NCI-H1930 (cell line): ENCODE data around the gene CANT1.

ENCODE experiments used
- DNase-seq, 2 experiments: peaks; one replicate each; lab custom pipeline; 2025; lab: John Stamatoyannopoulos, UW

The CANT1 gene

DNA sequence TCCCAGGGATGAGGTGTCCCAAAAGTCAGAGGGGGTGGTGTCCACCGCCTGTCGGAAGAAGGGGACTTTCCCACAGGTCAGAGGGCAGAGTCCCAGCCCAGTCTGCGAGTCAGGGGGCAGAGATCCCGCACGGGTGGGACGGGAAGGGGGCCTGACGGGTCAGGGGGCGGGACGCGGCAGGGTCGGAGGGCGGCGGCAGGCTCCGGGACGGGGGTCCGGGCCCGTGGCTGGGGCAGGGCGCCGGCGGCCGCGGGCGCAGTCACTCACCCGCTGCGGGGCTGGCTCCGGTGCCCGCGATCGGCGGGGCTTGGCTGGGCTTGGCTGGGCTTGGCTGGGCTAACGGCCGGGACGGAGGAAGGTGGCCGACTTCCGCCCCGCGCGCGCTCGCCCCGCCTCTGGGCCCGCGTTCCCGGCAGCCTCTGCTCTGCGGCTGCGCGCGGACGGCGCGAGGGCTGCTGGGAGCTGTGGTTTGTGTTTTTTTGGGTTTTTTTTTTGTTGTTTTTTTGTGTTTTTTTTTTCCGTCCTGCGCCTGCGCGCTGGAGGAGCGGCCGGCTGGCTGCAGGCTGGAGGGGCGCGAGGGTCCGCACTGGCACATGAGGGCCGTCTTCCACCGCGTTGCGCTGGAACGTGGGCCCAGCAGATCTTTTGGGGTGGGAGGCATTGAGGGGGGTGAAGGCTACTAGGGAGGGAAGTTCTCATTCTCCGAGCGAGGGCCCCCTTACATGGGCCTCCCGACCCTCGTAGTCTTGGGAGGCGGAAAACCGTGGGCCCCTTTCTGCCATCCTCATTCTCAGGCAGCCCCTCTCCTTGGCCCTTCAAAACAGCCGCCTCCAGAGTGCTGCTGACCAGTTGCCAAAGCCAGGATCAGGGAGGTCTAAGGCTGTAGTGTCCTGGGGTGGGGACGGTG is at the start of gene CANT1:
Gene CANT1 (minus strand): TSS at position 368 of the 907 bp plus-strand sequence. CDS start 12,142 bp downstream, outside the sequence.
- DNase-seq, result peak; percentile 64 to 81

DNA sequence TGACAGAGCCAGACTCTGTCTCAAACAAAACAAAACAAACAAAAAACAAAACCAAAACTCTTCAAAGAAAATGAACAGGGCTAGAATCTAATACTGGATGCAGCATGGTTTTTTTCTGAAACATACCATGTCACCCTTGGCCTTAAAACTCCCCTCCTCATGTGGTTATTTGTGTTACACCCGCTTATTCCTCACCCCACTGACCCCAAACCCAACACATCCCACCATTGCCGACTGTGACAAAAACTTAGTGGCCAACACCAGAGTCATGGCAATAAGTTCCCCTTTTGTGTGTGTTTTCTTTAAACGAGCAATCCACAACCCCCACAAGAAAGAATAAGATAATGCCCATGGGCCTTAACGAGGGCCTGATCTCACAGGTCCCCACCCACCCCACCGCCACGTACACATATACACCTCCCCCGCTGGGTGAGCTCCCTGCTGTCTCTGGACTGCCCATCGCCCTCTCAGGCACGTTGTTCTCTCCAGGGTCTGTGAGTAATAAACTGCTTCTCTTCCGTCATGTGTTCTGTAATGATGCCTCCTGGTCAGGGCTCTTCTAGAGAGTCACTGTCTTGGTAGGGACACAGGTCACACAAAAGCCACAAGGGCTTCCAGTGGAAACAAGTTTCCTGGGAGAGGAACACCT is 48.3 kb upstream of the CANT1 start:
- DNase-seq, result no peak

DNA sequence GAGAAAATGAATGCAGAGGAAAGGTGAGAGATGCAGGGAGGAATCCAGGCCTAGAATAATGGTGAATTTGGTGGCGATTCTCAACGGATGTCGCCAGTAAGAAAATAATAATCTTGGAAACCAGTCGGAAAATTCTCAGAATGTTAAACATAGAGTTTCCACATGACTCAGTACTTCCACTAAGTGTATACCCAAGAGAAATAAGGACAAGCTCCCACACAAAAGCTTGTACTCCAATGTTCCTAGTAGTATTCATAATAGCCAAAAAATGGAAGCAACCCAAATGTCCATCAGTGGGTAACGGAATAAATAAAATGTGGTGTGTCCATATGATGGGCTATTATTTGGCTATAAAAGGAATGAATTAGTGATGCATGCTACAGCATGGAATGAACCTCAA is 45.6 kb upstream of the CANT1 start:
- DNase-seq, result no peak

DNA sequence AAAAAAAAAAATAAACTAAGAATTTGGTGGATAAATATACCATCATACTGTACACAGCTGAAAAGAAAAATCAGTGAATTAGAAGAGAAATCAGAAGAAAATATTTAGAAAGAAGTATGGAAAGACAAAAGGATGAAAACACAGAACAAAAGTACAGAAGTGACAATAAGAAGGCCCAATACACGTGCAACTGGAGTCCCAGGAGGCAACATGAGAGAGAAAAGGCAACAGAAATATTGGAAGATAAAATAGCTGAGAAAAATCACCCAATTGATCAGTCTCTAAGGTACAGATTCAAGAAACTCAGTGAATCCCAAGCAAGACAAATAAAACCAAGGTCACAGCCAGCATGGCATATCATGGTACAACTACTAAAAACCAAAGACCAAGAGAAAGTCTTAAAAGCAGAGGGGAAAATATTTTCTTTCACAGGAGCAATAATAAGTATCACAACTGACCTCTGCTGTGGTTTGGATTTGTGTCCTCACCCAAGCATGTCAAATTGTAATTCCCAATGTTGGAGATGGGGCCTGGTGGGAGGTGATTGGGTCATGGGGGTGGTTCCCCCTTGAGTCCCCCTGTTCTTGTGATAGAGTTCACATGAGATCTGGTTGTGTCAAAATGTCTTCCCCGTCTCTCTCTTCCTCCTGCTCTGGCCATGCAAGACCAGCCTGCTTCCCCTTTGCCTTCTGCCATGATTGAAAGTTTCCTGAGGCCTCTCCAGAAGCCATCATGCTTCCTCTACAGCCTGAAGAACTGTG is 44.8 kb upstream of the CANT1 start:
- DNase-seq, result no peak

DNA sequence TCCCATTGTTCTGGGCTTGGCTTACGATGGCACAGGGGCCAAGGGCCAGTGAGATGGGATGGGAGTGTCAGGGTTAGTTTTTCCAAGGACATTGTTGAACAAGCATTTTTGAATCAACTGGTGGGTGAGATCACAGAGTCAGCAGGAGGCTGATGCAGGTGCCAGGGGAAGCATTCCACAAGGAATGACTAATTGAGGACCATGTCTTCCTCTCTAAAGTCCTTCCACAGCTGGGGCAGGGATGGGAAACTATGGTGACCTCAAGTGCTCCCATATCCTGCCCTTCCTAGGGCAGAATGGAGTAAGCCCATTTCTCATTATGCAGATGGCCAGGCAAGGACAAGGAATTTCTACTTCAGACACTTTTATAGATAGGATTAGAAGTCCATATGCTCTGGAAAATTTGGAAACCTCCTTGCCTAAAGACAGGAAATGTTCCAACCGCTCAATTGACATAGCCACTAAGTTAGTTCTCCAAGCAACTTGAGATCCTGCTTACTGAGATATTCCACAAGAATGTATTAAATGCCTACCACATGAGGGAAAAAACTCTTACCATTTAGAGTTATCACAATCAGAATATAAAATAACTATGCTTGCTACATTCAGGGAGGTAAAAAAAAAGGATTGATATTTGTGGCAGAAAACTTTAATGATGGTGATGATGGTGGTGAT is 43.8 kb upstream of the CANT1 start:
- no peak for DNase-seq

- DNase-seq, result no peak
Measured at GRCh38 chr17:79052131-79052530, 42.6 kb upstream of the CANT1 start.

- DNase-seq, result no peak
Measured at GRCh38 chr17:79051306-79051705, 41.7 kb upstream of the CANT1 start.

DNA sequence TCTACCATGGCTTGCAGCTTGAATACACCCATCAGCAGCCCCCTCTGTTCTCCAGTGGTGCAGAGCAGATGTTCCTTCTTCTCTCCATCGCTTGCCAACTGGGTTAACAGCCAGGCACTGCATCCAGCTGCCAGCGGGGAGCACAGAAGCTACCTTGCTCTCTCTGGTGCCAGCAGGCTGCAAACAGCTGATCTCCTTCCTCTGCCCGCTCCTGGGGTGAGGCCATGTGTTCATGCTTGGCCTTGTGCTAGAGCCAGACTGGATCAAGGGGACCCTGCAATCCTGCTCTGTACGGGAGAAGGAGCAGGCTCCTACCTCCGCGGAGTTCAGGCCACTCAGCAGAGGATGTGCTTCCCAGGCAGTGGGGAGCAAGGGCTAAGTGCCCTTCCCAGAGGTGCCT is 41.0 kb upstream of the CANT1 start:
- DNase-seq, result no peak

- no peak for DNase-seq
Measured at GRCh38 chr17:79049821-79050220, 40.3 kb upstream of the CANT1 start.

DNA sequence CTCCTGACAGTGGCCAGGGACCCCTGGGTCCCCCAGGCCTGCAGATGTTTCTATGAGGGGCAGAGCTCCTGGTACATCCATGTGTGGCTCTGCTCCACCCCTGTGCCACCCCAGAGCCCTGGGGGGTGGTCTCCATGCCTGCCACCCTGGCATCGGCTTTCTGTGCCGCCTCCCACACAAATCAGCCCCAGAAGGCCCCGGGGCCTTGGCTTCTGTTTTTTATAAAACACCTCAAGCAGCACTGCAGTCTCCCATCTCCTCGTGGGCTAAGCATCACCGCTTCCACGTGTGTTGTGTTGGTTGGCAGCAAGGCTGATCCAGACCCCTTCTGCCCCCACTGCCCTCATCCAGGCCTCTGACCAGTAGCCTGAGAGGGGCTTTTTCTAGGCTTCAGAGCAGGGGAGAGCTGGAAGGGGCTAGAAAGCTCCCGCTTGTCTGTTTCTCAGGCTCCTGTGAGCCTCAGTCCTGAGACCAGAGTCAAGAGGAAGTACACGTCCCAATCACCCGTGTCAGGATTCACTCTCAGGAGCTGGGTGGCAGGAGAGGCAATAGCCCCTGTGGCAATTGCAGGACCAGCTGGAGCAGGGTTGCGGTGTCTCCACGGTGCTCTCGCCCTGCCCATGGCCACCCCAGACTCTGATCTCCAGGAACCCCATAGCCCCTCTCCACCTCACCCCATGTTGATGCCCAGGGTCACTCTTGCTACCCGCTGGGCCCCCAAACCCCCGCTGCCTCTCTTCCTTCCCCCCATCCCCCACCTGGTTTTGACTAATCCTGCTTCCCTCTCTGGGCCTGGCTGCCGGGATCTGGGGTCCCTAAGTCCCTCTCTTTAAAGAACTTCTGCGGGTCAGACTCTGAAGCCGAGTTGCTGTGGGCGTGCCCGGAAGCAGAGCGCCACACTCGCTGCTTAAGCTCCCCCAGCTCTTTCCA is 39.5 kb upstream of the CANT1 start:
- DNase-seq, result no peak

DNA sequence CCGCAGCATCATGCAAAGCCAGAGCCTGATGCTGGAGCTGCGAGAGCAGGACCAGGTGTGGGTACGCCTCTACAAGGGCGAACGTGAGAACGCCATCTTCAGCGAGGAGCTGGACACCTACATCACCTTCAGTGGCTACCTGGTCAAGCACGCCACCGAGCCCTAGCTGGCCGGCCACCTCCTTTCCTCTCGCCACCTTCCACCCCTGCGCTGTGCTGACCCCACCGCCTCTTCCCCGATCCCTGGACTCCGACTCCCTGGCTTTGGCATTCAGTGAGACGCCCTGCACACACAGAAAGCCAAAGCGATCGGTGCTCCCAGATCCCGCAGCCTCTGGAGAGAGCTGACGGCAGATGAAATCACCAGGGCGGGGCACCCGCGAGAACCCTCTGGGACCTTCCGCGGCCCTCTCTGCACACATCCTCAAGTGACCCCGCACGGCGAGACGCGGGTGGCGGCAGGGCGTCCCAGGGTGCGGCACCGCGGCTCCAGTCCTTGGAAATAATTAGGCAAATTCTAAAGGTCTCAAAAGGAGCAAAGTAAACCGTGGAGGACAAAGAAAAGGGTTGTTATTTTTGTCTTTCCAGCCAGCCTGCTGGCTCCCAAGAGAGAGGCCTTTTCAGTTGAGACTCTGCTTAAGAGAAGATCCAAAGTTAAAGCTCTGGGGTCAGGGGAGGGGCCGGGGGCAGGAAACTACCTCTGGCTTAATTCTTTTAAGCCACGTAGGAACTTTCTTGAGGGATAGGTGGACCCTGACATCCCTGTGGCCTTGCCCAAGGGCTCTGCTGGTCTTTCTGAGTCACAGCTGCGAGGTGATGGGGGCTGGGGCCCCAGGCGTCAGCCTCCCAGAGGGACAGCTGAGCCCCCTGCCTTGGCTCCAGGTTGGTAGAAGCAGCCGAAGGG is 38.6 kb upstream of the CANT1 start:
- DNase-seq, result no peak

DNA sequence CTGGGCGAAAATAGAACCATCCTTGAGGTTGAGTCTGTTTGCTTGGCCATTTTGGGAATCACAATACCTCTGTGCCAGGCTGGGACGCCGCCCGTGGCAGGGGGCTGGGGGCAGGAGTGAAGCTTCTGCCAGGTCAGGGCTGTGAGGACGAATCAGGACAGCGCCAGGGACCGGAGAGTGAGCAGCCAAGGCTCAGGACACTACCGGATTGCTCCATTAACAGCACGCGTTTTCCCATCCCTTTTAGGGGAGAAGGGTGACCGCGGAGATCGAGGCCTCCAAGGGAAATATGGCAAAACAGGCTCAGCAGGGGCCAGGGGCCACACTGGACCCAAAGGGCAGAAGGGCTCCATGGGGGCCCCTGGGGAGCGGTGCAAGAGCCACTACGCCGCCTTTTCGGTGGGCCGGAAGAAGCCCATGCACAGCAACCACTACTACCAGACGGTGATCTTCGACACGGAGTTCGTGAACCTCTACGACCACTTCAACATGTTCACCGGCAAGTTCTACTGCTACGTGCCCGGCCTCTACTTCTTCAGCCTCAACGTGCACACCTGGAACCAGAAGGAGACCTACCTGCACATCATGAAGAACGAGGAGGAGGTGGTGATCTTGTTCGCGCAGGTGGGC is 37.8 kb upstream of the CANT1 start:
- no peak for DNase-seq

DNA sequence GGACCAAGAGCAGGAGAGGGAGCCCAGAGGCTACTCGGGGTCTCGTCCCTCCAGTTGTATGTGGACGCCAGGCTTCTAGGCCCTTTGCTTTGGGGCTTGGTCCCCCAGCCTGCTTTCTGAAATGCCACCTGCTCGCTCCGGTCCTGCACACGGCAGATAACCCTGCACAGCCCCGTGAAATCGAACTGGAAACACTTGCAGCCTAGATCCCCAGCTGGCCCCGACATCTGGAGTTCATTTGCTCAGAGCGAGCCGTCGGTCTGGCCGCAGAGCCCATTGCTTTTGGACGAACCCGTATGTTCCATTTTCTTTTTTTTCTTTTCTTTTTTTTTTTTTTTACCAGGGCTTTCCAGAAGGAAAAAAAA is 37.3 kb upstream of the CANT1 start:
- DNase-seq, result no peak

DNA sequence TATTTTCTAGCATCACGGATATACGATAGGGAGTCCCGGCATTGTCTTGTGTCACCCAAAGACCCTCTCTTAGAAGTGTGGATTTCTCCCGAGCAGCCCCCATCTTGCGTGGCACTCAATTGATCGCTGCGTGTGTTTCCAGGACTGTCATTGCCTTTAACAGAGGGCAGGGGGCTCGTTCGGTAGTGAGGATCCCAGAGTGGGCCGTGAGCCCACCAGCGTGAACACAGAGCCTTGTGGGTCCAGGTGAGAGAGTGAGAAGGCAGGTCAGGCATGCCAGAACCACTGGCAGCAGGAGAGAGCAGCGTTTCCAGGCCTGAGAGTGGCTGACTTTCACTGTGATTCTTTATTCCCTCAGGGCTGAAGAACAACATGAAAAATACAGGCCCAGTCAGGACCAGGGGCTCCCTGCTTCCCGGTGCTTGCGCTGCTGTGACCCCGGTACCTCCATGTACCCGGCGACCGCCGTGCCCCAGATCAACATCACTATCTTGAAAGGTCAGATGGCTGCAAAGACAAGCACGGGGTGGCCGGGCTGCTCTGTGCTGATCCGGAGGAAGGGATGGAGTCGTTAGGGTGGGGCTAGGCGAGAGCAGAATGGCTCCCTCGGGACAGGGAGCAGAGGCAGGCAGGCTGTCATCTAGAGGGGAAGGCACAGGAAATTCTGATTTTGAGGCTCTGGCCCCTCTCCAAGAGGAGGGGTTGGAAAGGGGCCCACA is 36.8 kb upstream of the CANT1 start:
- DNase-seq, result no peak

DNA sequence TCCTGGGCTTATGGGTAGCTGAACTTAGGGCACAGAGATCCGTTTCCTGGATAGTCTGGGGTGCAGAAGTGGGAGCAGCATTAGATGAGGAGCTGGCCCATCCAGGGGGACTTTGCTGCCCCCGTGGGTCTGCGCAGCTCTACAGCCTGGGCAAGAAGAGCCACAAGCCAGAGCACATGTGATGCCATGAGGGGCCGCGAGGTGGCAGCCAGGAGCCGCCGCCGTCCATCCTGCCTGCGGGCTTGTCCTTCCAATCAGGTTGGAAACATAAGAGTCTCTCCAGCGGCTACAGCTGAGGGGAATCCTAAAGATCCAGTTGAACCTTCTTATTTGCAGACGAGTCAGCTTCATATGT is 36.3 kb upstream of the CANT1 start:
- DNase-seq, result peak in 1 of 2 experiments; percentile 56

GRCh38 chr17:79045001-79045729 is 35.6 kb upstream of the CANT1 start:
- no peak for DNase-seq

GRCh38 chr17:79044462-79044861 is 34.9 kb upstream of the CANT1 start:
- no peak for DNase-seq

GRCh38 chr17:79043931-79044320 is 34.4 kb upstream of the CANT1 start:
- DNase-seq, result no peak
